HG02571 (cell line): Measurements from ENCODE around the gene HPCAL4.

Source experiments
- ATAC-seq: cut with Tn5 transposase; IDR thresholded peaks from one replicate; pipeline ENCODE4 v1.9.1; 2021; ENCODE audit warnings: mild to moderate bottlenecking, moderate library complexity; ENCODE audit not compliant: unreplicated experiment

HPCAL4 gene

DNA sequence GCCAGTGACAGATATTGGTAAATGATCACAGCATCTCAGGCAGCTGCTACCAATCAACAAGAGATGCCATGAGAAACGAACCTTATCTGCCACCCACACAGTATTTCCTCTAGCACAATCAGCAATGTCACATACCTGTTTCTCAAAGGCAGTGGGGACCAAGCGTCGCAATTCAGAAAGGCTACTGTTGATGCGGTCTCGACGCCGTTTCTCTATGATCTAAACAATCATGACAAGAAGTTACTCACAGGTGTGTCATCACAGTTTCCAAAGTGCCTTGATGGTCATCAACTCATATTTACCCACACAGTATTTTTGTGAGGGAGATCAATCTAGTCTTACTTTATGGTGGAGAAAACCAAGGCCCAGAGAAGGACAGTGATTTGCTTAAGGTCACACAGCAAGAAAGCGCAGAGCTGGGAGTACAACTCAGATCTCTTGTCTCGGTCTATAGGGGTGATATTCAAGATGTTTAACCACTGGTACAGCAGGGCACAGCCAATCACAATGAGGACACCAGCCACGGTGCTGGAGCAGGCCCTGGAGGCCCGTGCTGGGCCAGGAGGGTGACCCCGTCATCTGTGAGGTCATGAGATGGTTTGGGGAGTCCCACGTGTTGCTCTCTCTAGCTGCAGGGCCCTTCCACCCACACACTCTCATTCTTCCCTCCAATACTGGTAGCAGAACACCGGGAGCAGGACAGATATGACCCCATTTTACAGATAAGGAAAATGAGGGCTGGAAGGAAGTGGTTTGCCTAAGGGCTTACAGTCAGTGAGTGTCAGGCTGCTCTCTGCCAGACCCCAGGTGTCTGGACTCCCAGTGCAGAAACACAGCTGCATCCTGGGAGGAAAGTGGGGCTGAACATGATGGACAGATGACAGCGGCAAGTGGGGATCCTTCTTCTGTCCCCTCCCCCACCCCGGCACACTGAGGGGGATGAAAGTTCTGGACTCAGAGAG lies 59.6 kb downstream of the HPCAL4 start:
- no peak for ATAC-seq

DNA sequence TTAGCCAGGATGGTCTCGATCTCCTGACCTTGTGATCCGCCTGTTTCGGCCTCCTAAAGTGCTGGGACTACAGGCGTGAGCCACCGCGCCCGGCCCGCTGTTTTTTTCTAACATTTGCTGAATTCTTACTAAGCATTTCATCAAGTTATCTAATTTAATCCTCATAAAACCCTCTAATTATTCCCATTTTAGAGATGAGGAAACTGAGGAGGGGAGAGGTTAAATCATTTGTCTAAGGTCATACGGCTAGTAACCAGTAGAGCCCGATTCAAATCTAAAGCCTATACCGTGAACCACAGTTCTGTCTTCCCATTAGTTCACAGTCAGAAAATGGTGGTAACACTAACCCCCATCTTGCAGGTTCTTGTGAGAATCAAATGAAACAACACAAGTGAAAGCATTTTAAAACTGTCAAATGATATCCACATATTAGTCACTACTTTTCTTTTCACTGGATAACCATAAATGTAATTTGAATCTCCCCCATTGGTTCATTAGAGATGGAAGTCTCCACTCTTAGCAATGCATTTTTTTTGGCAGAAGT lies 62.4 kb downstream of the HPCAL4 start:
- ATAC-seq = no peak
